ENCODE measurements around the gene ECHDC3. TPM values are rescaled to one million over a fixed set of nuclear protein-coding genes. Genes with fewer than 3 reads are reported as not detected.
"Not testable (repeated sequence)": the region's sequence is repeated elsewhere in the genome, so short reads cannot be mapped to it uniquely, and the experiment has no call there.

Gene ECHDC3
- total RNA-seq, 3 donors from 2014 or later (not counting 1 experiment from before 2014, with no cell fraction given) = 0.38 to 4.8 TPM; not detected in 1

GRCh38 chr10:11705722-11706121 is 36.5 kb upstream of the ECHDC3 start:
- TF ChIP-seq CTCF (IDR thresholded peaks at IDR 0.05) = no peak
- H3K36me3 Mint-ChIP-seq = no peaks in the 10 kb centered on the region

GRCh38 chr10:11706895-11707567 is 35.2 kb upstream of the ECHDC3 start:
- Histone ChIP-seq H3K9me3 (ENCODE audit: control insufficient read depth, insufficient read depth, low read length) (no peaks in the 10 kb centered on the region), H3K36me3 (ENCODE audit: control insufficient read depth, insufficient read depth, low read length) (no peaks in the 10 kb centered on the region), H3K27me3 (ENCODE audit: control insufficient read depth, insufficient read depth, low read length) (no peaks in the 10 kb centered on the region), H3K4me3 (ENCODE audit: low read length) (no peak overlapping the region), H3K27ac (ENCODE audit: low read length) (no peak overlapping the region), H3K4me1 (ENCODE audit: control insufficient read depth, insufficient read depth, low read length) (peaks cover 19% of the 10 kb centered on the region)
- Mint-ChIP-seq H3K9me3 (no peaks in the 10 kb centered on the region), H3K27ac (no peak overlapping the region), H3K4me3 (no peak overlapping the region), H3K36me3 (no peaks in the 10 kb centered on the region), H3K4me1 (peaks cover 8 to 19% of the 10 kb centered on the region in 2 donors), H3K27me3 (ENCODE audit: low read depth in 2 of 2) (peaks cover 6 to 10% of the 10 kb centered on the region in 2 donors)
- intact Hi-C loops (cut with micrococcal nuclease) = no loop called here
- no peak for ATAC-seq
- TF ChIP-seq CTCF (IDR thresholded peaks at IDR 0.05) = no peak
- 92% methylated on average over 10 of the region's 10 CpGs for whole genome bisulfite sequencing (ENCODE audit: insufficient coverage)
- DNase-seq = no peak

More at GRCh38 chr10:11705722-11706121, 36.5 kb upstream of the ECHDC3 start:
- Histone ChIP-seq H3K4me3 (ENCODE audit: low read length) (no peak overlapping the region), H3K9me3 (ENCODE audit: control insufficient read depth, insufficient read depth, low read length) (no peaks in the 10 kb centered on the region), H3K4me1 (ENCODE audit: control insufficient read depth, insufficient read depth, low read length) (peaks cover 11% of the 10 kb centered on the region), H3K27ac (ENCODE audit: low read length) (no peak overlapping the region), H3K27me3 (ENCODE audit: control insufficient read depth, insufficient read depth, low read length) (no peaks in the 10 kb centered on the region), H3K36me3 (ENCODE audit: control insufficient read depth, insufficient read depth, low read length) (no peaks in the 10 kb centered on the region)
- intact Hi-C loops (cut with micrococcal nuclease) = no loop called here
- H3K27ac Mint-ChIP-seq = no peak overlapping the region
- ATAC-seq = no peak
- no peak overlapping the region for H3K4me3 Mint-ChIP-seq
- DNase-seq = no peak
- peaks cover 5 to 15% of the 10 kb centered on the region in 2 donors for H3K4me1 Mint-ChIP-seq
- H3K27me3 Mint-ChIP-seq (ENCODE audit: low read depth in 2 of 2) = peaks cover 4 to 9% of the 10 kb centered on the region in 2 donors
- no peaks in the 10 kb centered on the region for H3K9me3 Mint-ChIP-seq
- 90% methylated on average over 4 of the region's 4 CpGs for WGBS (ENCODE audit: insufficient coverage)

- no peaks in the 10 kb centered on the region for H3K36me3 ChIP-seq (ENCODE audit: control insufficient read depth, insufficient read depth, low read length)
- DNase-seq (no peak), ATAC-seq (no peak)
- Mint-ChIP-seq H3K36me3 (no peaks in the 10 kb centered on the region), H3K4me3 (no peak overlapping the region), H3K9me3 (no peaks in the 10 kb centered on the region), H3K27me3 (ENCODE audit: low read depth in 2 of 2) (peaks cover 6 to 15% of the 10 kb centered on the region in 2 donors), H3K4me1 (peaks cover 8 to 19% of the 10 kb centered on the region in 2 donors), H3K27ac (no peak overlapping the region)
- WGBS (ENCODE audit: insufficient coverage) = 88% methylated on average over 16 of the region's 16 CpGs
- no peak overlapping the region for H3K27ac ChIP-seq (ENCODE audit: low read length)
- intact Hi-C loops (cut with micrococcal nuclease) = no loop called here
- no peaks in the 10 kb centered on the region for H3K9me3 ChIP-seq (ENCODE audit: control insufficient read depth, insufficient read depth, low read length)
- H3K27me3 ChIP-seq (ENCODE audit: control insufficient read depth, insufficient read depth, low read length) = no peaks in the 10 kb centered on the region
- TF ChIP-seq CTCF (IDR thresholded peaks at IDR 0.05) = no peak
- peaks cover 22% of the 10 kb centered on the region for H3K4me1 ChIP-seq (ENCODE audit: control insufficient read depth, insufficient read depth, low read length)
- H3K4me3 ChIP-seq (ENCODE audit: low read length) = no peak overlapping the region
Measured at GRCh38 chr10:11707624-11708350, 34.4 kb upstream of the ECHDC3 start.

GRCh38 chr10:11708801-11709200 is 33.4 kb upstream of the ECHDC3 start:
- ATAC-seq; H3K27ac ChIP-seq (ENCODE audit: low read length); H3K4me3 ChIP-seq (ENCODE audit: low read length); H3K27me3 ChIP-seq (ENCODE audit: control insufficient read depth, insufficient read depth, low read length); H3K9me3 ChIP-seq (ENCODE audit: control insufficient read depth, insufficient read depth, low read length); H3K4me3 Mint-ChIP-seq; intact Hi-C loops (cut with micrococcal nuclease); DNase-seq; H3K36me3 Mint-ChIP-seq; H3K9me3 Mint-ChIP-seq; H3K36me3 ChIP-seq (ENCODE audit: control insufficient read depth, insufficient read depth, low read length); H3K27ac Mint-ChIP-seq: not testable (repeated sequence)
- peaks cover 25% of the 10 kb centered on the region for H3K4me1 ChIP-seq (ENCODE audit: control insufficient read depth, insufficient read depth, low read length)
- H3K27me3 Mint-ChIP-seq (ENCODE audit: low read depth in 2 of 2) = peaks cover 6 to 17% of the 10 kb centered on the region in 2 donors
- 86% methylated on average over 6 of the region's 6 CpGs for WGBS (ENCODE audit: insufficient coverage)
- H3K4me1 Mint-ChIP-seq = peaks cover 8 to 19% of the 10 kb centered on the region in 2 donors

Measured in natural killer cell (primary cell).